ENCODE results near the gene RNLS. TPM values are rescaled to one million over a fixed set of nuclear protein-coding genes. Genes with fewer than 3 reads are reported as not detected.

The RNLS gene
- total RNA-seq, 1 experiment from 2014 or later = not detected

DNA sequence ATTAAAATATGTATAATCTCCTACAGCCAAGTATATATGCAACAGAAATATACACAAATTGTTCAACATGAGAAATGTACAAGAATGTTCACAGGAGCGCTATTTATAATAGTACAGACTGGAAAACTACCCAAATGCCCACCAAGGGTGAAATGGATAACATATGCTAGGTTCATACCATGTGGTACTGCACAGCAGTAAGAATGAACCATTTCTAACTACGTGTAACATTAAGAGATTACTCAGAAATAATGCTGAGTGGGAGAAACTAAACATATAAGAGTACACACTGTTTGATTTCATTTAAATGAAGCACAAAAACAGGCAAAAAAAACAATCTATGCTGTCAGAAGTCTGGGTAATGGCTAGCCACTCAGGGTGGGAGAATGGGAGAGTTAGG, 45.8 kb downstream of the RNLS start:
- Histone ChIP-seq H3K4me3 (replicated peaks in 1 of 2; ENCODE audit: low read depth in 1 of 2, low read length in 2 of 2) (no peak overlapping the region), H3K27ac (ENCODE audit: low read depth, low read length) (no peak overlapping the region), H3K9me3 (ENCODE audit: control insufficient read depth in 1 of 2, insufficient read depth in 1 of 2, low read depth in 1 of 2, low read length in 2 of 2) (no peaks in the 10 kb centered on the region), H3K4me2 (ENCODE audit: low read length) (no peak overlapping the region), H2AFZ (ENCODE audit: low read depth, low read length, poor library complexity, severe bottlenecking) (no peak overlapping the region), H3K27me3 (ENCODE audit: insufficient read depth, low read length) (no peaks in the 10 kb centered on the region), H3K36me3 (ENCODE audit: control insufficient read depth in 1 of 2, insufficient read depth in 2 of 2, low read length in 2 of 2) (no peaks in the 10 kb centered on the region), H4K20me1 (ENCODE audit: insufficient read depth) (no peaks in the 10 kb centered on the region), H3K4me1 (ENCODE audit: control insufficient read depth in 1 of 2, insufficient read depth in 2 of 2, low read length in 2 of 2) (no peaks in the 10 kb centered on the region), H3K9me2 (ENCODE audit: insufficient read depth) (no peaks in the 10 kb centered on the region), H3K79me2 (ENCODE audit: insufficient read depth, low read length) (no peaks in the 10 kb centered on the region), H3K9ac (ENCODE audit: low read length) (no peak overlapping the region)
- RAD21 ChIA-PET (ENCODE audit: low non-redundant PET in 1 of 2, low total read pairs in 2 of 2, uncharacterized antibody in 2 of 2, unreplicated experiment in 2 of 2) = no interaction called here
- CTCF ChIA-PET = no interaction called here
- intact Hi-C loops (cut with micrococcal nuclease) = loop anchor here (2.0 kb wide), 1 partner anchor 19 kb away; no protein-coding TSS in a partner anchor
- no peak for TF ChIP-seq CBX3 (IDR thresholded peaks at IDR 0.05; ENCODE audit: low read depth)
- TF ChIP-seq TCF7L2 (IDR thresholded peaks at IDR 0.05; ENCODE audit: borderline replicate concordance, extremely low read depth, insufficient read depth, insufficient read length) = no peak
- no peak for TF ChIP-seq RAD21 (IDR thresholded peaks at IDR 0.05; ENCODE audit: low read depth)
- no peak for TF ChIP-seq YY1 (IDR thresholded peaks at IDR 0.05; ENCODE audit: extremely low read depth, insufficient replicate concordance, low read depth, low read length)
- TF ChIP-seq, protein P1, sequence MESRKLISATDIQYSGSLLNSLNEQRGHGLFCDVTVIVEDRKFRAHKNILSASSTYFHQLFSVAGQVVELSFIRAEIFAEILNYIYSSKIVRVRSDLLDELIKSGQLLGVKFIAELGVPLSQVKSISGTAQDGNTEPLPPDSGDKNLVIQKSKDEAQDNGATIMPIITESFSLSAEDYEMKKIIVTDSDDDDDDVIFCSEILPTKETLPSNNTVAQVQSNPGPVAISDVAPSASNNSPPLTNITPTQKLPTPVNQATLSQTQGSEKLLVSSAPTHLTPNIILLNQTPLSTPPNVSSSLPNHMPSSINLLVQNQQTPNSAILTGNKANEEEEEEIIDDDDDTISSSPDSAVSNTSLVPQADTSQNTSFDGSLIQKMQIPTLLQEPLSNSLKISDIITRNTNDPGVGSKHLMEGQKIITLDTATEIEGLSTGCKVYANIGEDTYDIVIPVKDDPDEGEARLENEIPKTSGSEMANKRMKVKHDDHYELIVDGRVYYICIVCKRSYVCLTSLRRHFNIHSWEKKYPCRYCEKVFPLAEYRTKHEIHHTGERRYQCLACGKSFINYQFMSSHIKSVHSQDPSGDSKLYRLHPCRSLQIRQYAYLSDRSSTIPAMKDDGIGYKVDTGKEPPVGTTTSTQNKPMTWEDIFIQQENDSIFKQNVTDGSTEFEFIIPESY (IDR thresholded peaks at IDR 0.05; ENCODE audit: extremely low read depth, insufficient replicate concordance, low read length) = no peak
- TF ChIP-seq CEBPB (IDR thresholded peaks at IDR 0.05; ENCODE audit: low read depth) = no peak
- TF ChIP-seq SRF (IDR thresholded peaks at IDR 0.05; ENCODE audit: low read depth) = no peak
- TF ChIP-seq, protein P2, sequence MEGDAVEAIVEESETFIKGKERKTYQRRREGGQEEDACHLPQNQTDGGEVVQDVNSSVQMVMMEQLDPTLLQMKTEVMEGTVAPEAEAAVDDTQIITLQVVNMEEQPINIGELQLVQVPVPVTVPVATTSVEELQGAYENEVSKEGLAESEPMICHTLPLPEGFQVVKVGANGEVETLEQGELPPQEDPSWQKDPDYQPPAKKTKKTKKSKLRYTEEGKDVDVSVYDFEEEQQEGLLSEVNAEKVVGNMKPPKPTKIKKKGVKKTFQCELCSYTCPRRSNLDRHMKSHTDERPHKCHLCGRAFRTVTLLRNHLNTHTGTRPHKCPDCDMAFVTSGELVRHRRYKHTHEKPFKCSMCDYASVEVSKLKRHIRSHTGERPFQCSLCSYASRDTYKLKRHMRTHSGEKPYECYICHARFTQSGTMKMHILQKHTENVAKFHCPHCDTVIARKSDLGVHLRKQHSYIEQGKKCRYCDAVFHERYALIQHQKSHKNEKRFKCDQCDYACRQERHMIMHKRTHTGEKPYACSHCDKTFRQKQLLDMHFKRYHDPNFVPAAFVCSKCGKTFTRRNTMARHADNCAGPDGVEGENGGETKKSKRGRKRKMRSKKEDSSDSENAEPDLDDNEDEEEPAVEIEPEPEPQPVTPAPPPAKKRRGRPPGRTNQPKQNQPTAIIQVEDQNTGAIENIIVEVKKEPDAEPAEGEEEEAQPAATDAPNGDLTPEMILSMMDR (IDR thresholded peaks at IDR 0.05 in 2 of 3, conservative IDR thresholded peaks at IDR 0.05 in 1 of 3; ENCODE audit: borderline replicate concordance in 1 of 3, insufficient read depth in 1 of 3, low read depth in 2 of 3, low read length in 2 of 3) = no peak
- no peak for TF ChIP-seq SIN3A (IDR thresholded peaks at IDR 0.05; ENCODE audit: low read depth)
- TF ChIP-seq, protein P3, sequence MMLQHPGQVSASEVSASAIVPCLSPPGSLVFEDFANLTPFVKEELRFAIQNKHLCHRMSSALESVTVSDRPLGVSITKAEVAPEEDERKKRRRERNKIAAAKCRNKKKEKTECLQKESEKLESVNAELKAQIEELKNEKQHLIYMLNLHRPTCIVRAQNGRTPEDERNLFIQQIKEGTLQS (IDR thresholded peaks at IDR 0.05) = no peak
- no peak for TF ChIP-seq EZH2phosphoT487 (IDR thresholded peaks at IDR 0.05; ENCODE audit: borderline replicate concordance)
- TF ChIP-seq, protein P4, sequence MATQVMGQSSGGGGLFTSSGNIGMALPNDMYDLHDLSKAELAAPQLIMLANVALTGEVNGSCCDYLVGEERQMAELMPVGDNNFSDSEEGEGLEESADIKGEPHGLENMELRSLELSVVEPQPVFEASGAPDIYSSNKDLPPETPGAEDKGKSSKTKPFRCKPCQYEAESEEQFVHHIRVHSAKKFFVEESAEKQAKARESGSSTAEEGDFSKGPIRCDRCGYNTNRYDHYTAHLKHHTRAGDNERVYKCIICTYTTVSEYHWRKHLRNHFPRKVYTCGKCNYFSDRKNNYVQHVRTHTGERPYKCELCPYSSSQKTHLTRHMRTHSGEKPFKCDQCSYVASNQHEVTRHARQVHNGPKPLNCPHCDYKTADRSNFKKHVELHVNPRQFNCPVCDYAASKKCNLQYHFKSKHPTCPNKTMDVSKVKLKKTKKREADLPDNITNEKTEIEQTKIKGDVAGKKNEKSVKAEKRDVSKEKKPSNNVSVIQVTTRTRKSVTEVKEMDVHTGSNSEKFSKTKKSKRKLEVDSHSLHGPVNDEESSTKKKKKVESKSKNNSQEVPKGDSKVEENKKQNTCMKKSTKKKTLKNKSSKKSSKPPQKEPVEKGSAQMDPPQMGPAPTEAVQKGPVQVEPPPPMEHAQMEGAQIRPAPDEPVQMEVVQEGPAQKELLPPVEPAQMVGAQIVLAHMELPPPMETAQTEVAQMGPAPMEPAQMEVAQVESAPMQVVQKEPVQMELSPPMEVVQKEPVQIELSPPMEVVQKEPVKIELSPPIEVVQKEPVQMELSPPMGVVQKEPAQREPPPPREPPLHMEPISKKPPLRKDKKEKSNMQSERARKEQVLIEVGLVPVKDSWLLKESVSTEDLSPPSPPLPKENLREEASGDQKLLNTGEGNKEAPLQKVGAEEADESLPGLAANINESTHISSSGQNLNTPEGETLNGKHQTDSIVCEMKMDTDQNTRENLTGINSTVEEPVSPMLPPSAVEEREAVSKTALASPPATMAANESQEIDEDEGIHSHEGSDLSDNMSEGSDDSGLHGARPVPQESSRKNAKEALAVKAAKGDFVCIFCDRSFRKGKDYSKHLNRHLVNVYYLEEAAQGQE (IDR thresholded peaks at IDR 0.05; ENCODE audit: low read depth) = no peak
- POLR2A ChIA-PET = no interaction called here
- no TSS peak for BruUV-seq (replicated peaks)
- ATAC-seq (no peak), DNase-seq (ENCODE audit: low read depth, low spot score) (no peak)

All from HCT116 (cell line).